Natural killer cell (primary cell): Measurements from ENCODE around the gene GSS. TPM values are rescaled to one million over a fixed set of nuclear protein-coding genes. Genes with fewer than 3 reads are reported as not detected.

Experiments
- ATAC-seq, 3 donors: fragments of 150-1000 bp in 2 of 3; fragments of 200-7000 bp in 1 of 3; cut with Tn5 transposase; 1 replicate in 1 of 3; 2 replicates in 2 of 3; pipeline ENCODE4 v1.10.0; 2021; ENCODE audit warnings: mild to moderate bottlenecking in 2 of 3, moderate library complexity in 2 of 3
- DNase-seq, 2 donors: peaks; one replicate each; pipeline versions ENCODE4 v3.0.0 to v3.0.0-alpha.2; 2013 to 2021; ENCODE audit warnings: mixed read lengths in 1 of 2
- H3K27ac ChIP-seq: one replicate; pipeline ENCODE4 v1.5.1; 2013; ENCODE audit warnings: mild to moderate bottlenecking, low read length
- H3K27me3 ChIP-seq: one replicate; pipeline ENCODE4 v1.6.1; 2013; ENCODE audit warnings: low read length; ENCODE audit not compliant: control insufficient read depth, insufficient read depth
- H3K36me3 ChIP-seq: one replicate; pipeline ENCODE4 v1.6.1; 2013; ENCODE audit warnings: low read length; ENCODE audit not compliant: control insufficient read depth, insufficient read depth
- H3K4me1 ChIP-seq: one replicate; pipeline ENCODE4 v1.6.1; 2013; ENCODE audit warnings: low read length; ENCODE audit not compliant: control insufficient read depth, insufficient read depth
- H3K4me3 ChIP-seq: one replicate; pipeline ENCODE4 v1.5.1; 2013; ENCODE audit warnings: low read length
- H3K9me3 ChIP-seq: one replicate; pipeline ENCODE4 v1.6.1; 2013; ENCODE audit warnings: low read length; ENCODE audit not compliant: control insufficient read depth, insufficient read depth
- H3K27ac Mint-ChIP-seq, 2 donors: one replicate each; pipeline ENCODE4 v1.8.0; 2022; ENCODE audit warnings: mild to moderate bottlenecking in 2 of 2, mixed read lengths in 2 of 2, moderate library complexity in 1 of 2
- H3K27me3 Mint-ChIP-seq, 2 donors: one replicate each; pipeline ENCODE4 v1.8.0; 2022; ENCODE audit warnings: low read depth in 2 of 2, mixed read lengths in 2 of 2
- H3K36me3 Mint-ChIP-seq: one replicate; pipeline ENCODE4 v1.8.0; 2022; ENCODE audit warnings: mixed read lengths
- H3K4me1 Mint-ChIP-seq, 2 donors: one replicate each; pipeline ENCODE4 v1.8.0; 2022; ENCODE audit warnings: mixed read lengths in 2 of 2
- H3K4me3 Mint-ChIP-seq: one replicate; pipeline ENCODE4 v1.8.0; 2022; ENCODE audit warnings: mild to moderate bottlenecking, moderate library complexity, mixed read lengths
- H3K9me3 Mint-ChIP-seq, 2 donors: one replicate each; pipeline ENCODE4 v1.8.0; 2022; ENCODE audit warnings: mixed read lengths in 2 of 2
- WGBS: methylation state at CpG from one replicate; pipeline ENCODE4 v1.1.7; 2013; ENCODE audit warnings: missing lambda C conversion rate; ENCODE audit not compliant: insufficient coverage; 5-methylcytosine and 5-hydroxymethylcytosine counted together
- intact Hi-C: fragments of 100-400 bp; cut with micrococcal nuclease; formaldehyde crosslinking; loops from one replicate; pipeline ENCODE4 v1.14.2; 2022
- total RNA-seq, 4 donors: library from RNA; stranded (reverse); fragments of 120-200 nt in 1 of 4; gene quantifications; one replicate each; pipeline versions ENCODE4 v1.2.3 to v1.2.4, GENCODE V29; 2013 to 2022
- TF ChIP-seq, protein P1 (sequence below): fragments of 200-600 bp; IDR thresholded peaks from one replicate; pipeline ENCODE4 v1.8.0; 2022; ENCODE audit warnings: antibody characterized with exemption

The GSS gene
- total RNA-seq, 3 donors from 2014 or later (not counting 1 experiment from before 2014, with no cell fraction given), result 27.4 to 35.4 (median 30.3) TPM

DNA sequence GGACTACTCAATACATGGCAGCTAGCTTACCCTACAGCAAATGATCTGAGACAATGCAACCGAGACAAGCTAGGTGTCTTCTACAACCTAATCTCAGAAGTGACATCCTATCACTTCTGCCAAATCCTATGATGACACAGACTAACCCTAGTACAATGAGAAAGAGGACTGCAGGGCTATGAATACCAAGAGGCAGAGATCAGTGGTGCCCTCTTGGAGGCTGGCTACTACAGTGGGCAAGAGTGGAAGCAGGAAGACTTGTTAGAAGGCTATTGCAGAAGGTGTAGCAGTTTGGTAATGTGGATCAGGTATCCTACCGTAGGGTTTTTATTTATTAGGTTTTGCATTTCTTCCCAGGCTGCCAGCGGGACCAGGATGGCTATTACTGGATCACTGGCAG, 30.3 kb downstream of the GSS start:
- Histone ChIP-seq H3K9me3 (no peaks in the 10 kb centered on the region), H3K27ac (no peak overlapping the region), H3K4me1 (no peaks in the 10 kb centered on the region), H3K27me3 (no peaks in the 10 kb centered on the region), H3K4me3 (no peak overlapping the region), H3K36me3 (peaks cover 12% of the 10 kb centered on the region)
- intact Hi-C loops, result no loop called here
- Mint-ChIP-seq H3K36me3 (peaks cover 4% of the 10 kb centered on the region), H3K9me3 (no peaks in the 10 kb centered on the region), H3K27ac (peak overlapping the region in 1 of 2 donors; percentile 1), H3K4me3 (no peak overlapping the region), H3K4me1 (peaks cover 0 to 10% of the 10 kb centered on the region in 2 donors), H3K27me3 (no peaks in the 10 kb centered on the region)
- ATAC-seq, result no peak
- WGBS, result 100% methylated on average over 3 of the region's 3 CpGs
- no peak for DNase-seq
- TF ChIP-seq, protein P1, sequence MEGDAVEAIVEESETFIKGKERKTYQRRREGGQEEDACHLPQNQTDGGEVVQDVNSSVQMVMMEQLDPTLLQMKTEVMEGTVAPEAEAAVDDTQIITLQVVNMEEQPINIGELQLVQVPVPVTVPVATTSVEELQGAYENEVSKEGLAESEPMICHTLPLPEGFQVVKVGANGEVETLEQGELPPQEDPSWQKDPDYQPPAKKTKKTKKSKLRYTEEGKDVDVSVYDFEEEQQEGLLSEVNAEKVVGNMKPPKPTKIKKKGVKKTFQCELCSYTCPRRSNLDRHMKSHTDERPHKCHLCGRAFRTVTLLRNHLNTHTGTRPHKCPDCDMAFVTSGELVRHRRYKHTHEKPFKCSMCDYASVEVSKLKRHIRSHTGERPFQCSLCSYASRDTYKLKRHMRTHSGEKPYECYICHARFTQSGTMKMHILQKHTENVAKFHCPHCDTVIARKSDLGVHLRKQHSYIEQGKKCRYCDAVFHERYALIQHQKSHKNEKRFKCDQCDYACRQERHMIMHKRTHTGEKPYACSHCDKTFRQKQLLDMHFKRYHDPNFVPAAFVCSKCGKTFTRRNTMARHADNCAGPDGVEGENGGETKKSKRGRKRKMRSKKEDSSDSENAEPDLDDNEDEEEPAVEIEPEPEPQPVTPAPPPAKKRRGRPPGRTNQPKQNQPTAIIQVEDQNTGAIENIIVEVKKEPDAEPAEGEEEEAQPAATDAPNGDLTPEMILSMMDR, result no peak

DNA sequence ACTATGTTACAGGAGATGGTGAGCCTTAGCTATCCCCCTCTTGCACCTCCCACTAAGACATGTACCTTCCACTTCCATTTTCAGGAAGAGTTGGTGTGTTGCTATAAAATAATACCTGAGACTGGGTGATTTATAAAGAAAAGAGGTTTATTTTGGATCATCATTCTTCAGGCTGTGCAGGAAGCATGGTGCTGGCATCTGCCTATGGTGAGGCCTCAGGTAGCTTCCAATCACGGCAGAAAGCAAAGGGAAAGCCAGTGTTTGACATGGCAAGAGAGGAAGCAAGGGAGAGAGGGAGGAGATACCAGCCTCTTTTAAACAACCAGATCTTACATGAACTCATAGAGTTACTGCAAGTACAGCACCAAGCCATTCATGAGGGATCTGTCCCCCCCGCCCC, 32.2 kb downstream of the GSS start:
- WGBS, result 100% methylated on average over 1 of the region's 2 CpGs
- Histone ChIP-seq H3K4me3 (no peak overlapping the region), H3K36me3 (peaks cover 2% of the 10 kb centered on the region), H3K9me3 (no peaks in the 10 kb centered on the region), H3K27ac (no peak overlapping the region), H3K27me3 (no peaks in the 10 kb centered on the region), H3K4me1 (no peaks in the 10 kb centered on the region)
- intact Hi-C loops, result no loop called here
- TF ChIP-seq, protein P1, result no peak
- Mint-ChIP-seq H3K4me1 (peaks cover 0 to 10% of the 10 kb centered on the region in 2 donors), H3K4me3 (no peak overlapping the region), H3K27me3 (no peaks in the 10 kb centered on the region), H3K9me3 (no peaks in the 10 kb centered on the region), H3K27ac (no peak overlapping the region), H3K36me3 (no peaks in the 10 kb centered on the region)
- no peak for ATAC-seq
- no peak for DNase-seq

DNA sequence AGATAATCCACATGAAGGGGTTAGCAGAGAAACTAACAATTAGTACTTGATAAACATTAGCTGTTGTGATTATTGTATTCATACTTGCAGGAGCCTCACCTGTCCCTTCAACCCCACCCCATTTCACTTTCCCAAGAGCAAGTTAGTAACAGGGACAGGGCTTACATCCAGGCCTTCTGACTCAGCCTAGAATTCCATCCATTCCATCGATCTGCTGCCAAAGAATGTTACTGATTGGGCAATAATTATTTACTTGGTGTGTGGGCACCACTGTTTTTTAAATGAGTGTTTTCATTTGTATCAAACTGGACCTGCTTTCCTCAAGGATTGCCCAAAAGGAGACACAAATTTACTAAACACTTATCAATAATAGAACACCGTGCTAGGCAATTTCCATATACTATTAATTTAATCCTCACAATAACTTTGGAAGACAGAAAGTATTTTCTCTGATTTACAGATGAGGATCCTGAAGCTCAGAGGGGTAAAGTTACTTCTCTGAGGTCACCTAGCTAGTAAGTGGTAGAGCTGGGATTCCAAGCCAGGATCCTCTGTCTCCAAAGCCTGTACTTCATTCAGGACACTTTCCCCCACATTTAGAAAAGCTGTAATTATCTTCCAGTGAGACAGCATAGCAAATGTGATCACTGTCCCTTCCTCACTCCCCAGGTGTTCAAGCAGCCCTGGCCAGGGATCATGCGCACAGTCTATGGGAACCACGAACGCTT, 32.8 kb downstream of the GSS start:
- Mint-ChIP-seq H3K9me3 (no peaks in the 10 kb centered on the region), H3K27me3 (no peaks in the 10 kb centered on the region), H3K4me3 (no peak overlapping the region), H3K4me1 (peaks cover 5 to 16% of the 10 kb centered on the region in 2 donors), H3K36me3 (no peaks in the 10 kb centered on the region), H3K27ac (no peak overlapping the region)
- H3K4me3 ChIP-seq, result no peak overlapping the region
- H3K27ac ChIP-seq, result no peak overlapping the region
- ATAC-seq, result no peak
- no peaks in the 10 kb centered on the region for H3K27me3 ChIP-seq
- peaks cover 2% of the 10 kb centered on the region for H3K36me3 ChIP-seq
- DNase-seq, result no peak
- 100% methylated on average over 1 of the region's 5 CpGs for WGBS
- no peaks in the 10 kb centered on the region for H3K4me1 ChIP-seq
- TF ChIP-seq, protein P1, result no peak
- intact Hi-C loops, result no loop called here
- H3K9me3 ChIP-seq, result no peaks in the 10 kb centered on the region

DNA sequence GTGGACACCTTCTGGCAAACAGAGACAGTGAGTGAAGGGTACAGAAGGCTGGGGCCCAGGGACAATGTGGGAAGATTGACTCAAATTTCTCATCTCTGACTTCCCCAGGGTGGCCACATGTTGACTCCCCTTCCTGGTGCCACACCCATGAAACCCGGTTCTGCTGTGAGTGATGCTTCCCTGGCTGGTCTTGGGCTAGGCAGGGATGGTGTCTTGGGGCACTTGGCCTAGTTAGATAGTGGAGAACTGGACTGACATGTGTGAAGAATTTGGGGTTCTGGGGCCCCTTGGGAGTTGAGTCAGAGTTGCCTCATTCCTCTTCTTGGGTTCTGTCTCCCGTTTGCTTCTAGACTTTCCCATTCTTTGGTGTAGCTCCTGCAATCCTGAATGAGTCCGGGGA, 34.2 kb downstream of the GSS start:
- no peak for ATAC-seq
- TF ChIP-seq, protein P1, result no peak
- Histone ChIP-seq H3K27ac (no peak overlapping the region), H3K4me3 (no peak overlapping the region), H3K27me3 (no peaks in the 10 kb centered on the region), H3K36me3 (peaks cover 2% of the 10 kb centered on the region), H3K4me1 (no peaks in the 10 kb centered on the region), H3K9me3 (no peaks in the 10 kb centered on the region)
- Mint-ChIP-seq H3K4me1 (peaks cover 12 to 17% of the 10 kb centered on the region in 2 donors), H3K27me3 (no peaks in the 10 kb centered on the region), H3K36me3 (no peaks in the 10 kb centered on the region), H3K4me3 (no peak overlapping the region), H3K27ac (no peak overlapping the region), H3K9me3 (no peaks in the 10 kb centered on the region)
- intact Hi-C loops, result no loop called here
- no peak for DNase-seq
- 78% methylated on average over 3 of the region's 3 CpGs for WGBS
